HUES64 (cell line): ENCODE results near the gene MINDY1.

ENCODE experiments used
- H3K27ac ChIP-seq: 2 replicates; pipeline ENCODE4 v1.7.0; 2013; ENCODE audit warnings: low read depth, low read length, inconsistent platforms
- H3K27me3 ChIP-seq: 2 replicates; pipeline ENCODE4 v1.6.1; 2013; ENCODE audit warnings: mild to moderate bottlenecking, low read length; ENCODE audit not compliant: insufficient read depth
- H3K36me3 ChIP-seq: 2 replicates; pipeline ENCODE4 v1.6.1; 2013; ENCODE audit warnings: mild to moderate bottlenecking, low read length; ENCODE audit not compliant: insufficient read depth
- H3K4me1 ChIP-seq: 2 replicates; pipeline ENCODE4 v1.6.1; 2013; ENCODE audit warnings: mild to moderate bottlenecking, low read length, moderate library complexity; ENCODE audit not compliant: insufficient read depth
- H3K4me3 ChIP-seq: 2 replicates; pipeline ENCODE4 v1.5.1; 2013; ENCODE audit warnings: mild to moderate bottlenecking, low read length, moderate library complexity
- H3K9ac ChIP-seq: 2 replicates; pipeline ENCODE4 v1.6.1; 2013; ENCODE audit warnings: mild to moderate bottlenecking, low read depth, low read length
- H3K9me3 ChIP-seq: 2 replicates; pipeline ENCODE4 v1.6.1; 2013; ENCODE audit warnings: low read depth, low read length; ENCODE audit not compliant: insufficient read depth
- WGBS: fragments of 150-250, 120-280 bp; methylation state at CpG from one replicate; pipeline ENCODE4 v1.1.7; 2013; ENCODE audit warnings: missing lambda C conversion rate; 5-methylcytosine and 5-hydroxymethylcytosine counted together

MINDY1 gene

GRCh38 chr1:151010346-151010726 lies 3.6 kb upstream of the MINDY1 start:
- 95% methylated on average over 3 of the region's 3 CpGs for WGBS
- peaks cover 21% of the 10 kb centered on the region for H3K4me1 ChIP-seq
- no peak overlapping the region for H3K27ac ChIP-seq
- H3K9ac ChIP-seq = no peak overlapping the region
- H3K4me3 ChIP-seq = no peak overlapping the region
- no peaks in the 10 kb centered on the region for H3K36me3 ChIP-seq
- H3K27me3 ChIP-seq = no peaks in the 10 kb centered on the region
- H3K9me3 ChIP-seq = no peaks in the 10 kb centered on the region

- no peak overlapping the region for H3K27ac ChIP-seq
These were observed 3.1 kb upstream of the MINDY1 start for GRCh38 chr1:151009674-151010345.

GRCh38 chr1:151009206-151009587 lies 2.5 kb upstream of the MINDY1 start:
- 76% methylated on average over 3 of the region's 3 CpGs for WGBS
- H3K36me3 ChIP-seq = no peaks in the 10 kb centered on the region
- H3K4me1 ChIP-seq = peaks cover 22% of the 10 kb centered on the region
- H3K27me3 ChIP-seq = no peaks in the 10 kb centered on the region
- H3K9ac ChIP-seq = no peak overlapping the region
- H3K27ac ChIP-seq = no peak overlapping the region
- no peaks in the 10 kb centered on the region for H3K9me3 ChIP-seq
- peak overlapping the region; percentile 83 for H3K4me3 ChIP-seq

More at GRCh38 chr1:151009674-151010345, 3.1 kb upstream of the MINDY1 start:
- no peaks in the 10 kb centered on the region for H3K9me3 ChIP-seq
- H3K36me3 ChIP-seq = no peaks in the 10 kb centered on the region
- peaks cover 22% of the 10 kb centered on the region for H3K4me1 ChIP-seq
- WGBS = 95% methylated on average over 7 of the region's 8 CpGs
- H3K27me3 ChIP-seq = no peaks in the 10 kb centered on the region
- no peak overlapping the region for H3K9ac ChIP-seq
- no peak overlapping the region for H3K4me3 ChIP-seq

- no peaks in the 10 kb centered on the region for H3K27me3 ChIP-seq
- peak within 1 kb of the TSS; percentile 83 for H3K4me3 ChIP-seq
- H3K27ac ChIP-seq = peak within 1 kb of the TSS; percentile 68; the same call in 1 of the 2 replicates
- H3K9me3 ChIP-seq = no peaks in the 10 kb centered on the region
- peak within 1 kb of the TSS; percentile 74 for H3K9ac ChIP-seq
- WGBS = 2% methylated on average over 68 of the region's 69 CpGs
- peaks cover 22% of the 10 kb centered on the region for H3K4me1 ChIP-seq
- no peaks in the 10 kb centered on the region for H3K36me3 ChIP-seq
These were observed 1.8 kb upstream of the MINDY1 start, which contains the start of gene PRUNE1 for GRCh38 chr1:151008244-151009205. Gene PRUNE1 (plus strand): TSS chr1:151008449. CDS start chr1:151008633, 184 bp downstream.

GRCh38 chr1:151007853-151008243 lies 1.1 kb upstream of the MINDY1 start:
- H3K9ac ChIP-seq = peak overlapping the region; percentile 62
- no peaks in the 10 kb centered on the region for H3K36me3 ChIP-seq
- H3K9me3 ChIP-seq = no peaks in the 10 kb centered on the region
- peaks cover 22% of the 10 kb centered on the region for H3K4me1 ChIP-seq
- no peaks in the 10 kb centered on the region for H3K27me3 ChIP-seq
- peak overlapping the region; percentile 68; the same call in 1 of the 2 replicates for H3K27ac ChIP-seq
- WGBS = 29% methylated on average over 4 of the region's 4 CpGs
- H3K4me3 ChIP-seq = peak overlapping the region; percentile 83

GRCh38 chr1:151005729-151006319 lies 878 bp downstream of the MINDY1 start:
- Histone ChIP-seq H3K4me3 (peak overlapping the region; percentile 52), H3K27ac (no peak overlapping the region), H3K9me3 (no peaks in the 10 kb centered on the region), H3K27me3 (no peaks in the 10 kb centered on the region), H3K9ac (no peak overlapping the region), H3K4me1 (peaks cover 22% of the 10 kb centered on the region), H3K36me3 (peaks cover 3% of the 10 kb centered on the region; the same call in 1 of the 2 replicates)
- 80% methylated on average over 3 of the region's 4 CpGs for WGBS

GRCh38 chr1:151003180-151003579 lies 3.5 kb downstream of the MINDY1 start:
- Histone ChIP-seq H3K27me3 (no peaks in the 10 kb centered on the region), H3K27ac (no peak overlapping the region), H3K4me1 (peaks cover 19% of the 10 kb centered on the region), H3K36me3 (peaks cover 10% of the 10 kb centered on the region; the same call in 1 of the 2 replicates), H3K9ac (no peak overlapping the region), H3K4me3 (no peak overlapping the region), H3K9me3 (no peaks in the 10 kb centered on the region)

- Histone ChIP-seq H3K4me1 (peaks cover 14% of the 10 kb centered on the region), H3K27me3 (no peaks in the 10 kb centered on the region), H3K9me3 (no peaks in the 10 kb centered on the region), H3K4me3 (no peak overlapping the region), H3K36me3 (peaks cover 10% of the 10 kb centered on the region; the same call in 1 of the 2 replicates), H3K27ac (no peak overlapping the region), H3K9ac (no peak overlapping the region)
- WGBS = 81% methylated on average over 2 of the region's 2 CpGs
These were observed 4.1 kb downstream of the MINDY1 start for GRCh38 chr1:151002611-151003010.

- Histone ChIP-seq H3K36me3 (peaks cover 10% of the 10 kb centered on the region; the same call in 1 of the 2 replicates), H3K4me1 (peaks cover 11% of the 10 kb centered on the region), H3K27ac (no peak overlapping the region), H3K9me3 (no peaks in the 10 kb centered on the region), H3K27me3 (no peaks in the 10 kb centered on the region), H3K4me3 (no peak overlapping the region), H3K9ac (no peak overlapping the region)
- 92% methylated on average over 3 of the region's 3 CpGs for WGBS
These were observed 4.7 kb downstream of the MINDY1 start for GRCh38 chr1:151002051-151002450.

GRCh38 chr1:151001602-151002001 lies 5.1 kb downstream of the MINDY1 start:
- peaks cover 9% of the 10 kb centered on the region for H3K4me1 ChIP-seq
- peaks cover 10% of the 10 kb centered on the region; the same call in 1 of the 2 replicates for H3K36me3 ChIP-seq
- H3K9me3 ChIP-seq = no peaks in the 10 kb centered on the region
- H3K9ac ChIP-seq = no peak overlapping the region
- no peaks in the 10 kb centered on the region for H3K27me3 ChIP-seq
- H3K27ac ChIP-seq = no peak overlapping the region
- WGBS = 85% methylated on average over 4 of the region's 4 CpGs
- H3K4me3 ChIP-seq = no peak overlapping the region

- Histone ChIP-seq H3K9ac (no peak overlapping the region), H3K4me3 (no peak overlapping the region), H3K9me3 (no peaks in the 10 kb centered on the region), H3K4me1 (peaks cover 4% of the 10 kb centered on the region), H3K27me3 (no peaks in the 10 kb centered on the region), H3K27ac (no peak overlapping the region), H3K36me3 (peaks cover 10% of the 10 kb centered on the region; the same call in 1 of the 2 replicates)
- WGBS = 97% methylated on average over 3 of the region's 3 CpGs
These were observed 6.3 kb downstream of the MINDY1 start for GRCh38 chr1:151000408-151000807.
